HEK293 (cell line): Measurements from ENCODE around the gene CD40.

Experiments
- SCRT2 ChIP-seq: fragments of 450-650 bp; formaldehyde crosslinking; IDR thresholded peaks from 2 replicates; pipeline ENCODE4 v1.5.1; 2016; ENCODE audit warnings: missing biosample characterization, missing genetic modification characterization
- SP7 ChIP-seq: fragments of 450-650 bp; formaldehyde crosslinking; IDR thresholded peaks from 2 replicates; pipeline ENCODE4 v1.5.1; 2016; ENCODE audit warnings: missing biosample characterization, missing genetic modification characterization
- TRIM28 ChIP-seq: IDR thresholded peaks from 2 replicates; pipeline ENCODE4 v1.6.1; 2011; ENCODE audit warnings: low read length, control low read depth, borderline replicate concordance
- ZEB2 ChIP-seq: fragments of 450-650 bp; formaldehyde crosslinking; IDR thresholded peaks from 2 replicates; pipeline ENCODE4 v1.5.1; 2016; ENCODE audit warnings: missing biosample characterization, missing genetic modification characterization
- ZFHX2 ChIP-seq: fragments of 450-650 bp; formaldehyde crosslinking; conservative IDR thresholded peaks from 2 replicates; pipeline ENCODE4 v1.5.1; 2016; ENCODE audit warnings: missing biosample characterization, missing genetic modification characterization
- ZIC2 ChIP-seq: fragments of 450-650 bp; formaldehyde crosslinking; IDR thresholded peaks from 2 replicates; pipeline ENCODE4 v1.5.1; 2016; ENCODE audit warnings: missing biosample characterization, missing genetic modification characterization
- ZNF112 ChIP-seq: fragments of 450-650 bp; formaldehyde crosslinking; IDR thresholded peaks from 2 replicates; pipeline ENCODE4 v1.5.0; 2017; ENCODE audit warnings: missing biosample characterization, missing genetic modification characterization
- ZNF146 ChIP-seq: fragments of 450-650 bp; formaldehyde crosslinking; IDR thresholded peaks from 2 replicates; pipeline ENCODE4 v1.5.1; 2016; ENCODE audit warnings: missing biosample characterization, missing genetic modification characterization
- ZNF148 ChIP-seq: fragments of 450-650 bp; formaldehyde crosslinking; IDR thresholded peaks from 2 replicates; pipeline ENCODE4 v1.5.0; 2017; ENCODE audit warnings: missing biosample characterization, missing genetic modification characterization, borderline replicate concordance
- ZNF19 ChIP-seq: fragments of 450-650 bp; formaldehyde crosslinking; IDR thresholded peaks from 2 replicates; pipeline ENCODE4; 2016; ENCODE audit warnings: missing biosample characterization, missing genetic modification characterization, low read depth
- ZNF223 ChIP-seq: fragments of 450-650 bp; formaldehyde crosslinking; IDR thresholded peaks from 2 replicates; pipeline ENCODE4 v1.5.1; 2016; ENCODE audit warnings: missing biosample characterization, missing genetic modification characterization
- ZNF335 ChIP-seq: fragments of 450-650 bp; formaldehyde crosslinking; conservative IDR thresholded peaks from 2 replicates; pipeline ENCODE4 v1.5.1; 2016; ENCODE audit warnings: missing biosample characterization, missing genetic modification characterization
- ZNF341 ChIP-seq: fragments of 450-650 bp; formaldehyde crosslinking; IDR thresholded peaks from 2 replicates; pipeline ENCODE4; 2016; ENCODE audit warnings: low read depth, missing biosample characterization, missing genetic modification characterization
- ZNF354C ChIP-seq: fragments of 450-650 bp; formaldehyde crosslinking; IDR thresholded peaks from 2 replicates; pipeline ENCODE4 v1.5.1; 2016; ENCODE audit warnings: missing biosample characterization, missing genetic modification characterization, low read depth, borderline replicate concordance
- ZNF416 ChIP-seq: fragments of 450-650 bp; formaldehyde crosslinking; IDR thresholded peaks from 2 replicates; pipeline ENCODE4 v1.5.1; 2016; ENCODE audit warnings: missing biosample characterization, missing genetic modification characterization
- ZNF488 ChIP-seq: fragments of 450-650 bp; formaldehyde crosslinking; IDR thresholded peaks from 2 replicates; pipeline ENCODE4 v1.5.1; 2016; ENCODE audit warnings: missing biosample characterization, missing genetic modification characterization
- ZNF580 ChIP-seq: fragments of 450-650 bp; formaldehyde crosslinking; IDR thresholded peaks from 2 replicates; pipeline ENCODE4 v1.5.1; 2016; ENCODE audit warnings: missing biosample characterization, missing genetic modification characterization
- ZNF600 ChIP-seq: fragments of 450-650 bp; formaldehyde crosslinking; IDR thresholded peaks from 2 replicates; pipeline ENCODE4 v1.5.1; 2016; ENCODE audit warnings: missing biosample characterization, missing genetic modification characterization
- ZNF629 ChIP-seq: fragments of 450-650 bp; formaldehyde crosslinking; IDR thresholded peaks from 2 replicates; pipeline ENCODE4 v1.5.1; 2017; ENCODE audit warnings: missing biosample characterization, missing genetic modification characterization
- ZNF670 ChIP-seq: fragments of 450-650 bp; formaldehyde crosslinking; IDR thresholded peaks from 2 replicates; pipeline ENCODE4 v1.5.1; 2016; ENCODE audit warnings: missing biosample characterization, missing genetic modification characterization, low read depth
- ZNF791 ChIP-seq: fragments of 450-650 bp; formaldehyde crosslinking; IDR thresholded peaks from 2 replicates; pipeline ENCODE4 v1.5.1; 2016; ENCODE audit warnings: missing biosample characterization, missing genetic modification characterization
- ZNF843 ChIP-seq: fragments of 450-650 bp; formaldehyde crosslinking; IDR thresholded peaks from 2 replicates; pipeline ENCODE4 v1.5.1; 2016; ENCODE audit warnings: missing biosample characterization, missing genetic modification characterization
- ZSCAN16 ChIP-seq: fragments of 450-650 bp; formaldehyde crosslinking; IDR thresholded peaks from 2 replicates; pipeline ENCODE4 v1.5.1; 2016; ENCODE audit warnings: missing biosample characterization, missing genetic modification characterization
- TF ChIP-seq, protein P1 (sequence below): fragments of 450-650 bp; formaldehyde crosslinking; IDR thresholded peaks from 2 replicates; pipeline ENCODE4 v1.5.1; 2017; ENCODE audit warnings: missing biosample characterization, missing genetic modification characterization
- TF ChIP-seq, protein P2 (sequence below): fragments of 450-650 bp; formaldehyde crosslinking; IDR thresholded peaks from 2 replicates; pipeline ENCODE4 v1.5.1; 2017; ENCODE audit warnings: missing biosample characterization, mild to moderate bottlenecking, missing genetic modification characterization, moderate library complexity
- TF ChIP-seq, protein P3 (sequence below): fragments of 450-650 bp; formaldehyde crosslinking; IDR thresholded peaks from 2 replicates; pipeline ENCODE4 v1.5.1; 2016; ENCODE audit warnings: missing biosample characterization, missing genetic modification characterization
- TF ChIP-seq, protein P4 (sequence below): fragments of 450-650 bp; formaldehyde crosslinking; IDR thresholded peaks from 2 replicates; pipeline ENCODE4 v1.5.1; 2016; ENCODE audit warnings: missing biosample characterization, missing genetic modification characterization, low read depth

The CD40 gene

GRCh38 chr20:46085179-46085851 lies 32.8 kb upstream of the CD40 start (continued):
- peak; percentile 11; the same call in 1 of the 2 replicates for TF ChIP-seq ZNF148 (tag by site-specific recombination)
- peak; percentile 96 for TF ChIP-seq ZNF843 (tag by site-specific recombination)
- no peak; the same call in 1 of the 2 replicates for TF ChIP-seq ZSCAN16 (tag by site-specific recombination)
- peak; percentile 91 for TF ChIP-seq ZFHX2
- no peak for TF ChIP-seq ZNF580 (tag by site-specific recombination)
- peak; percentile 49; the same call in 1 of the 2 replicates for TF ChIP-seq ZNF791 (tag by site-specific recombination)
- peak; percentile 75; the same call in 1 of the 2 replicates for TF ChIP-seq TRIM28
- TF ChIP-seq ZNF223, result no peak
- TF ChIP-seq ZEB2 (tag by site-specific recombination), result peak; percentile 98
- peak; percentile 42 for TF ChIP-seq ZNF146 (tag by site-specific recombination)
- TF ChIP-seq SCRT2, result peak; percentile 28; the same call in 1 of the 2 replicates
- TF ChIP-seq ZIC2 (tag by site-specific recombination), result peak; percentile 70
- TF ChIP-seq, protein P1, sequence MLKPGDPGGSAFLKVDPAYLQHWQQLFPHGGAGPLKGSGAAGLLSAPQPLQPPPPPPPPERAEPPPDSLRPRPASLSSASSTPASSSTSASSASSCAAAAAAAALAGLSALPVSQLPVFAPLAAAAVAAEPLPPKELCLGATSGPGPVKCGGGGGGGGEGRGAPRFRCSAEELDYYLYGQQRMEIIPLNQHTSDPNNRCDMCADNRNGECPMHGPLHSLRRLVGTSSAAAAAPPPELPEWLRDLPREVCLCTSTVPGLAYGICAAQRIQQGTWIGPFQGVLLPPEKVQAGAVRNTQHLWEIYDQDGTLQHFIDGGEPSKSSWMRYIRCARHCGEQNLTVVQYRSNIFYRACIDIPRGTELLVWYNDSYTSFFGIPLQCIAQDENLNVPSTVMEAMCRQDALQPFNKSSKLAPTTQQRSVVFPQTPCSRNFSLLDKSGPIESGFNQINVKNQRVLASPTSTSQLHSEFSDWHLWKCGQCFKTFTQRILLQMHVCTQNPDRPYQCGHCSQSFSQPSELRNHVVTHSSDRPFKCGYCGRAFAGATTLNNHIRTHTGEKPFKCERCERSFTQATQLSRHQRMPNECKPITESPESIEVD (tag by site-specific recombination), result peak; percentile 95
- TF ChIP-seq, protein P2, sequence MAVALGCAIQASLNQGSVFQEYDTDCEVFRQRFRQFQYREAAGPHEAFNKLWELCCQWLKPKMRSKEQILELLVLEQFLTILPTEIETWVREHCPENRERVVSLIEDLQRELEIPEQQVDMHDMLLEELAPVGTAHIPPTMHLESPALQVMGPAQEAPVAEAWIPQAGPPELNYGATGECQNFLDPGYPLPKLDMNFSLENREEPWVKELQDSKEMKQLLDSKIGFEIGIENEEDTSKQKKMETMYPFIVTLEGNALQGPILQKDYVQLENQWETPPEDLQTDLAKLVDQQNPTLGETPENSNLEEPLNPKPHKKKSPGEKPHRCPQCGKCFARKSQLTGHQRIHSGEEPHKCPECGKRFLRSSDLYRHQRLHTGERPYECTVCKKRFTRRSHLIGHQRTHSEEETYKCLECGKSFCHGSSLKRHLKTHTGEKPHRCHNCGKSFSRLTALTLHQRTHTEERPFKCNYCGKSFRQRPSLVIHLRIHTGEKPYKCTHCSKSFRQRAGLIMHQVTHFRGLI (tag by site-specific recombination), result peak; percentile 61; the same call in 1 of the 2 replicates
- TF ChIP-seq ZNF19 (tag by site-specific recombination), result no peak
- TF ChIP-seq ZNF112, result no peak
- peak; percentile 87; the same call in 1 of the 2 replicates for TF ChIP-seq ZNF488 (tag by site-specific recombination)
- TF ChIP-seq ZNF600, result peak; percentile 97
- TF ChIP-seq, protein P3, sequence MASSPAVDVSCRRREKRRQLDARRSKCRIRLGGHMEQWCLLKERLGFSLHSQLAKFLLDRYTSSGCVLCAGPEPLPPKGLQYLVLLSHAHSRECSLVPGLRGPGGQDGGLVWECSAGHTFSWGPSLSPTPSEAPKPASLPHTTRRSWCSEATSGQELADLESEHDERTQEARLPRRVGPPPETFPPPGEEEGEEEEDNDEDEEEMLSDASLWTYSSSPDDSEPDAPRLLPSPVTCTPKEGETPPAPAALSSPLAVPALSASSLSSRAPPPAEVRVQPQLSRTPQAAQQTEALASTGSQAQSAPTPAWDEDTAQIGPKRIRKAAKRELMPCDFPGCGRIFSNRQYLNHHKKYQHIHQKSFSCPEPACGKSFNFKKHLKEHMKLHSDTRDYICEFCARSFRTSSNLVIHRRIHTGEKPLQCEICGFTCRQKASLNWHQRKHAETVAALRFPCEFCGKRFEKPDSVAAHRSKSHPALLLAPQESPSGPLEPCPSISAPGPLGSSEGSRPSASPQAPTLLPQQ (tag by site-specific recombination), result peak; percentile 69
- no peak; the same call in 1 of the 2 replicates for TF ChIP-seq ZNF341 (tag by site-specific recombination)
- TF ChIP-seq ZNF670 (tag by site-specific recombination), result no peak
- no peak for TF ChIP-seq ZNF354C
- TF ChIP-seq, protein P4, sequence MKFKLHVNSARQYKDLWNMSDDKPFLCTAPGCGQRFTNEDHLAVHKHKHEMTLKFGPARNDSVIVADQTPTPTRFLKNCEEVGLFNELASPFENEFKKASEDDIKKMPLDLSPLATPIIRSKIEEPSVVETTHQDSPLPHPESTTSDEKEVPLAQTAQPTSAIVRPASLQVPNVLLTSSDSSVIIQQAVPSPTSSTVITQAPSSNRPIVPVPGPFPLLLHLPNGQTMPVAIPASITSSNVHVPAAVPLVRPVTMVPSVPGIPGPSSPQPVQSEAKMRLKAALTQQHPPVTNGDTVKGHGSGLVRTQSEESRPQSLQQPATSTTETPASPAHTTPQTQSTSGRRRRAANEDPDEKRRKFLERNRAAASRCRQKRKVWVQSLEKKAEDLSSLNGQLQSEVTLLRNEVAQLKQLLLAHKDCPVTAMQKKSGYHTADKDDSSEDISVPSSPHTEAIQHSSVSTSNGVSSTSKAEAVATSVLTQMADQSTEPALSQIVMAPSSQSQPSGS (tag by site-specific recombination), result peak; percentile 45; the same call in 1 of the 2 replicates
- TF ChIP-seq ZNF416 (tag by site-specific recombination), result no peak
- peak; percentile 78 for TF ChIP-seq ZNF335 (tag by site-specific recombination)
- TF ChIP-seq ZNF629 (tag by site-specific recombination), result peak; percentile 94
- peak; percentile 100 for TF ChIP-seq SP7 (tag by site-specific recombination)
